CD4-positive, alpha-beta T cell treated with Interleukin-15 for 1 hour (primary cell): Measurements from ENCODE around the gene ASB18.

Experiments
- DNase-seq: peaks from one replicate; pipeline ENCODE4 v3.0.0-alpha.2; 2020

Gene ASB18

DNA sequence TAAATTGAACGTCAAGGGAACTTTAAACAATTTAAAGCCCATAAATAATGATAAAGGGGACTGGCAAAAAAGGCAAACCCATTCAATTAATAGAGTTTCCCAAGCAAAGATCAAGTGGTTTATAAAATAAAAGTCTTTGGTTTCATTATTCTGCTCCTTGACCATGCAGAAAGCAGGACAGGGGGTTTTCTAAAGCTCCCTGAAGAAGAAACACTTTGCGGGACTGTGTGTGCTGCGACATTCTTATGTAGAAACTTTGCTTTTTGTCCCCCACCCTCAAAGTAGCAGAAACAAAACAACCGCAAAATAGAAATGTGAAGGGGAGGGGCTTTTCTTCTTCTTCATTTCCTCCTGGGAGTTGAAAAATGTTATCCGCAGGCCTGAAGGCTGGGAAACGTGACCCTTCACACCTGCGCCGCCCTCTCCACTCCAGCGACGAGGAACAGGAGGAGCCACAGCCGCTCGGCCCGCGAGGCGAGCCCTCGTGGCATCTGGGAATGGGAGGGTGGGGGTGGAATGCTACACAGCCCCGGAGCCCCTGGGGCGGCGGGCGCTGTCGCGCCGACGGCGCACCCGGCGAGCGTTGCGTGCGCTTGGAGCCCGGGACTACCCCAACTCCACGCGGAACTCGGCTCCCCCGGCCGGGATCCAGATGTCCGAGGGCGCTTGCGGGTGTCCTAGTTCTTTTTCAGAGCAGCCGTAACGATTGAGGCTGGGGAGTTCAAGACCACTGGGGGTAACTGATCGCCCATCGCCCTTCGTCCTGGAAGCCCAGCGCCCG lies 91.8 kb downstream of the ASB18 start:
- DNase-seq: no peak

DNA sequence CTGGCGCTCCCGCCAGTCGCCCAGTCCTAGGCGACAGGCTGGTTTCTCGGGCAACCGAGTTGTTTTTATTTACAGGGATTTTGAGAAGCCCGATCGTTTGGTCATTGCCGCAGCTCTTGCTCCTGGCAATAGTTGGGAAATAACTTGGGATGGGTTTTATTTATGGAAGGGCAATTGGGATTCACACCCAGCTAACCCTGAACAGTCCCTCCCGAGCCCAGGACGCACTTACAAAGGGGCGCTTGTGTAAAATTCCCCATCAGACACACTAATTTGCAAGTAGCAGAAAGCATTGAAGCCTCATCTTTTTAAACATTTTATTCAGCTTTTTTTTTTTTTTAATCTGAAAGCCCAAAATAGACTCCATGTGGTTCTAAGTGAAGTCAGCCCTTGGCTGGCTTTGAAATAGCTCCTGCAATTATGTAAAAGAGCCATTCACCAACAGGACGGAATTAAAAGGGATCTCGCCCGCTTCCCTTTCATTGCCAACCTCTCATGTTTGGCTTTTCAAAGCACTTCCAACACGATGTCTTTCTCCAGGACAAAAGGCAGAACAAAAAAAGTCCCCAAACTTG lies 92.4 kb downstream of the ASB18 start:
- no peak for DNase-seq

DNA sequence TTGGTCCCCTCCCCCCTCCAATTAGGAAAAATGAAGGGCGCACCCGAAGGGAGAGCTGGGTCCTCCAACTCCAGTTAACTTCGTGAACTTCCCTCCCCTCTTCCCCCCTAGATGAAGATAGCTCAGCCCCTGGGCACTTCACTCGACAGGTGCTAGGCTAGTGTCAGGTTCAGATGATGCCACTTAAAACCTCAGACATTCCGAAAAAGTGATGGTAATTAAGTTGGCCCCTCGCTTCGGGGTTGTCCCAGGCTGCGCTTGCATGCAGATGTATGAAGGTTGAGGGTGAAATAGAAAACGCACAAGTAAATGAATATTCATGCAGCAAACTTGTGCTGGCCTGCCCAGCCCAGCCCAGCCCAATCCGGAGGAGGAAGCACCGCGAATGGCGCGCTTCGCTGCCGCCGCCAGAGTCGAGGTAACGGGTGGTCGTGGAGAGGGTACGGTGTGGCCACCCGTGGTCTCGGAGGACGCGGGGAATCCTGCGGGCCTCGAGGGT lies 93.0 kb downstream of the ASB18 start:
- no peak for DNase-seq

DNA sequence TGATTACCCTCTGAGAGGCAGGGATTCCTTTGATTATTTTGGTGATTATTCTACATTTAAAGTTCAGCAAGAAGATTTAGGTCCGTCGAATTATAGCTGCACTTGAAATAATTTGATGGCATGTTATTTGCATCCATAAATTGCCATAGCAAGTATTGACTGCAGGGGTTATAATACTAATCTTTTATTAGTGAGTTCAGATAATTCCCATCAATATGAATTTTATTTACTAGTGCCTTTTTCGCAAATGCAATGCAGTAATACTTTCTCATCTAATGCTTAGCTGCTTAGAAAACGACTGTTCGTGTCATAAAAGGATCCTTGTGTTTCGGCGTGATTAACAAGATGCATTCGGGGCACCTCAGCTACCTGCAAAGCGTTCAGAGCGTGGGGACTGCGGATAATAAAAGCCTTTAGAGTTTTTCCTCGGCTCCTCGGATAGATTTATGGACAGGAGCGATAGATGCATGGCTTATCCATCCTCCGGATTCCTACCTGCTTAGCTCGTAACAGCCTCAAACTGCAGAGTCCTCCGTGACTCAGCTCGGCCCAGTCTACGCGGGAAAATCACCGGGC lies 93.5 kb downstream of the ASB18 start:
- DNase-seq: no peak

DNA sequence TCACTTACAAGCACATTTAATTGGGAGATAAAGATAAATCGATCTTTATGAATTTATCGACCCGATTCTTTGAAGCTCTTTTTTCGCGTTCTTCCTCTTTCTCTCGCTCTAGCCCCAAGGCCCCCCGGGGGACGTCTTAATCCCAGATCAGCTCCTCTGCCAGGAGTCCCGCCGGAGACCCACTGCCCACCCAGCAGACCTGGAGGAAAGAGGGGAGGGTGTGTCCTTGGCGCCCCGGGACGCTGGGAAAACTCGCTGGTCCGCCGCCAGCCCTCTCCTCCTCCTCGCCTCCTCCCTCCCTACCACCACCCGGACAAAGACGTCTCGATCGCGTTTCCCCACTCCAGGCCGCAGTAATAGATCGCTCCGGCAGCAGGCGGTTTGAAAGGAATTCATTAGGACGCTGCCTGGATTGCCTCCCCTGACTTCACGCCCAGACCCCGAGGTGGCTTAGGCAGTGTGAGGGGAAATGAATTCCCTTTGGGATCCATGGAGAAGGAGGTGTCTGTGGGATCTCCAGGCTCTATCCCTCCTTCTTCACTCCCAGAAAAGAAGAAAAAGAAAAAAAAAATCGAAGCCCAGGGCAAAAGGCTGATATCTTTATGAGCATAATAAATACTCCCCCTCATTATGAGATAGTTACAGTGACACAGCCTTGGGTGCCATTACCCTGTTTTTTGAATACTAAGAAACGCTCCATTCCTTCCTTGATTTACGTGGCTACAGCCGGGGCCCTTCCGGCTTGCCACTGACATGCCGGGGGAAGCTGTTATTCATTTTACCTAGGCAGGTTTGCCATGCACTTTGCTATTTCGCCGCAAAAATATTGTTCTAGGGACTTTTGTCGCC lies 94.2 kb downstream of the ASB18 start:
- no peak for DNase-seq

DNA sequence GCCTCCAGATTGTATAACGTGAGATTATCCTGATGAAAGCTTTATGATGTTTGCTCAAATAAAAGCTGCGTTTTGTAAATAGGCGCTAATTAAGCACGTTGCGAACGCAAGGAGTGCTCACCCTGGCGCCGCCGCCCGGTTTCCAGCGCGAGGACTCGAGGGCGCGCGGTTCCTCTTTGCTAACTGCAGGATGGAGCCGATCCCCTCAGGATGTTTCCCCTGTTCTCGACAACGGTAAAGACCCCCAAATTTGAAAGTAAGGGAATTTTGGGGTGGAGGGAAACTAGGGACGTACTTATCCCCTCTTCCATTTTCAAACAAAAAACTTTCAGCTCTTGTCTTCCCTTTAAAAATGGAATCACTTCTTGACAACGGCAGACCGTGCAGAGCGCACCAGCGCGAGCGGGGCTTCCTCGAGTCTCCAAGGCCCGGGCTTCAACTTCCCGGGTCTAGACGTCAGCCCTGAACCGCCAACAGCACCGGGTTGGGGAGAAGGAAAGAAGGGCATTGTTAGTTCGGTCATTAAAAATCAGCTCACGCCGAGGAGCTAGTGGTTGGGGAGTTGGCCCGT lies 95.0 kb downstream of the ASB18 start:
- DNase-seq: no peak

DNA sequence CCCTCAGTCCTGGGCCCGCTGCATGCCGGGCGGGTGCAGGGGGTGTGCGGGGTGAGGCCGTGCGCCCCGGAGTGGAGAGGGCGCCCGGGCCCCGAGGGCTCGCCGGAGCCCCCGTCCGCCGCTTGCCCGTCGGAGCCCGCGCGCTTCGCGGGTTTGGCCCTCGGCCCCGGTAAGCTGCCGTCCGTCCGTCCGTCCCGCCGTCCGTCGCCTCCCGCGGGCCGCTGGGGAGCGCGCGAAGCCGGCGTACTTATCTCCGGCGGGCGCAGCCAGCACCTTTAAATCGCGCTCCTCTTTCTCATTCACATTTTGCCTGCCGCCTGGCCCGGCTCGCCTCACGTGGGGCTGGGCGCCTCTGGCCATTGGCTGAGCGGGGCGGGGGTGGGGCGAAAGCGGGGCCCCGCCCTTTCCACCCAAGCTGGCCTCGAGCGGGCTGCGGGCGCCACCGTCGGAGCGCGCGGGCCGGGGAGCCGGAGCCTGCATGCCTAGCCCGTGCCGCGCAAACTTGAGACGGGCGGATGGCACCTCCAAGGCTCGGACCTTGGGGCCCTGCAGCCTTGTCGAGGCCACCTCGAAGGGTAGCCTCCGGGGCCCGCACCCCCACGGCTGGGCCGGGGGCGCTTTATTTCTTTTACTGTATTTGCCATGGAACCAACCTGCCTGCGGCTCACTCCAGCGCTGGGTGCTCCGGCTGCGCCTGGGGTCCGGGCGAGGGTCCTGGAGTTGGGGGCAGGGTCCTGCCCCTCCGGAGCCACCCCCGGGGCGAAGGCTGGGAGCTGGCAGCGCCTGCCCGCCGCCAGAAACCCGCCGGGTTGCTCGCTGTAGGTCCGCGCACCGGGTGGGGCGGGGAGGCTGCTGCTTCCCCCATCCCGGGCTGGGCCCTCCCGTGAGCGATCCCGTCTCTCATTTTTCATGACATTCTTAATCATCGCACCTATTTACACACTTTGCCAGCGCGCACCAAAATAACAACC lies 95.8 kb downstream of the ASB18 start, which contains the start of gene GBX2:
Gene GBX2, minus strand, starts transcription at position 277 of the 971 bp plus-strand sequence. CDS start 415 bp downstream, outside the sequence.
- no peak for DNase-seq

DNA sequence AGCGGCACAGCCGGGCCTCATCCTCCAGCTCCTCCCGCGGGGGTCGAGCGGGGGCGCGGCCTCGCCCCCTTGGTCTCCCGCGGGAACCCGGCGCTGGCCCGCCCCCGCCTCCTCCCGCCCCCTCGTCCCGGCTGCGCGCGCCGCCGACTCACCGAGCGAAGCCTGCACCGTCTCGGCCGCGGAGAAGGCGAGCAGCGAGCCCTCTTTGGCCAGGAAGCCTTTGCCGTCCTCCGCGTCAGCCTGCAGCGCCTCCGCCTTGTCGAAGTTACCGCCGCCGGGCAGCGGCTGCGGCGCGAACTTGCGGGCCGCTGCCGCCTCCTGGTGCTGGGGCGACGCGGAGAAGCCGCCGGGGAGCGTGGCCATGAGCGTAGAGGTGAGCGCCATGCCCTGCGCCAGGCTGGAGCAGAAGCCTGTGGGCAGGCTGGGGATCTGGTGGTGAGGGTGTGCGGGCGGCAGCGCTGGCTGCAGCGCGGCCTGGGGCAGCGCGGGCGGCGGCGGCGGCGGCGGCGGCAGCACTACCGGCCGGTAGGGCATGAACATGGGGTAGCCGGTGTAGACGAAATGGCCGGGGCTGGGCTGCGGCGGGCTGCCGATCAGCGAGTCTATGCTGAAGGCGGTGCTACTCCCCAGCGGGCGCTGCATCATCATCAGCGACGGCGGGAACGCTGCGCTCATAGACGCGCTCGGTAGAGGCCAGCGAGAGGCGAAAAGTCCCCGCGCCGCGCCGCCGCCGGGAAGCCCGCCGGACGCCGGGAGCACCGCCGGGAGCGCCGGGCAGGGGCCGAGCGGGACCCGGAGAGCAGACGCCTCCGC lies 96.7 kb downstream of the ASB18 start:
- DNase-seq: no peak

DNA sequence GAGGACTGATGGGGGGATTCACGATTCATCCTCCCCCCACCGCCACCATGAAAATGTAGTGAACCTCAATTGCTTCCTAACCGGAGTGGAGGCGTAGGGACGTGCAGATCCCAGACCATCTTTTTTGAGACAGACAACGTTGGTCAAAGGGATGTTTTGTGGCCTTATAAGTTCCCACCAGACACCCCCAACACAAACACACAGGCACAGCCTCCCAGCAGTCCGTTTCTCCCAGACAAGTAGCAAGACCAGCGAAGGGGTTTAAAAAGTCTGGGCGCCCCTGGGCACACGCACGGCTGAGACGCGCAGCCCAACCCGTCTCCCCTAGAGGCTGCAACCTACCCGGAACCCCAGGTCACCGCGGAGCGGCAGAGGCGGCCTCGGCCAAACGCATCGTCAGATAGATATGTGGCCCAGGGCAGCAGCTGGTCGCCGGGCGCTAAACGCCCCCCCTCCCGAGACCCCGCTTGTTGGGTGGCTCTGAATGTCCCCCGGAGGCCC lies 97.4 kb downstream of the ASB18 start:
- no peak for DNase-seq

DNA sequence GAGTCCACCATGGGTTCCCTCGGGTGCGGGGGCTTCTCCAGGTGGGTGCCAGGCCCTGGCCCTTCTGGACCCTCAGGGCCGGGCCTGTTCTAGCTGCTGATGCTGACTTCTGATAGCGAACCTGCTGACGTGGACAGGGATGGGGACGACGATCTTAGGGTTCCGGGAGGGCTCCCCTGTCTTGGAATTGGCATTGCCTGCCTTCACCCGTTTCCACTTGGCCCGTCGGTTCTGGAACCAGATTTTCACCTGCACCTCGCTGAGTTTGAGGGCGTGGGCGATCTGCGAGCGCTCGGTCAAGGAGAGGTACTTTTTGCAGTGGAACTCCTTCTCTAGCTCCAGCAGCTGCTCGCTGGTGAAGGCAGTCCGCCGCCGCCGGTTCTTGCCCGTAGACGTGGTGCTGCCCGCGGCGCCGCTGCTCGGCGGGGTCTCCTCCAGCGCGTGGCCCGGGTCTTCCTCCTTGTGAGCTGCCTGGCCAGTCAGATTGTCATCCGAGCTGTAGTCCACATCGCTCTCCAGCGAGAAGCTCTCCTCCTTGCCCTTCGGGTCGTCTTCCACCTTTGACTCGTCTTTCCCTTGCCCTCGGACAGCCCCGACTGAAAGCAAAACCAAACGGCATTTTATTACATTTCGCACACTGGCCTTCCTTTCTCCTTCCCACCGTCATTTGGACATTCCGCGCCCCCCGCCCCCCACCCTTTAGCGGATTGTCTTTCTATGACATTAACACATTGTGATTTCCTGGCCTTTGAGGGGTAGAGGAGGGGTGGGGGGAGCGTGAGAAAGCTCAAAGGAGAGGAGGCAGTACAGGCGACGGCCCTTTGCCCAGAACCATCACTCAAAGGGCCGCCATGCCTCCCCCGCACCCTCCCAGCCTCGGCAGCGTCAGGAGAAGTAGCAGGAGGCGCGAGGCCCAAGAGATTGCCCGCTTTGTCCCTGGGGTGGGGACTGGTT lies 98.1 kb downstream of the ASB18 start:
- no peak for DNase-seq

DNA sequence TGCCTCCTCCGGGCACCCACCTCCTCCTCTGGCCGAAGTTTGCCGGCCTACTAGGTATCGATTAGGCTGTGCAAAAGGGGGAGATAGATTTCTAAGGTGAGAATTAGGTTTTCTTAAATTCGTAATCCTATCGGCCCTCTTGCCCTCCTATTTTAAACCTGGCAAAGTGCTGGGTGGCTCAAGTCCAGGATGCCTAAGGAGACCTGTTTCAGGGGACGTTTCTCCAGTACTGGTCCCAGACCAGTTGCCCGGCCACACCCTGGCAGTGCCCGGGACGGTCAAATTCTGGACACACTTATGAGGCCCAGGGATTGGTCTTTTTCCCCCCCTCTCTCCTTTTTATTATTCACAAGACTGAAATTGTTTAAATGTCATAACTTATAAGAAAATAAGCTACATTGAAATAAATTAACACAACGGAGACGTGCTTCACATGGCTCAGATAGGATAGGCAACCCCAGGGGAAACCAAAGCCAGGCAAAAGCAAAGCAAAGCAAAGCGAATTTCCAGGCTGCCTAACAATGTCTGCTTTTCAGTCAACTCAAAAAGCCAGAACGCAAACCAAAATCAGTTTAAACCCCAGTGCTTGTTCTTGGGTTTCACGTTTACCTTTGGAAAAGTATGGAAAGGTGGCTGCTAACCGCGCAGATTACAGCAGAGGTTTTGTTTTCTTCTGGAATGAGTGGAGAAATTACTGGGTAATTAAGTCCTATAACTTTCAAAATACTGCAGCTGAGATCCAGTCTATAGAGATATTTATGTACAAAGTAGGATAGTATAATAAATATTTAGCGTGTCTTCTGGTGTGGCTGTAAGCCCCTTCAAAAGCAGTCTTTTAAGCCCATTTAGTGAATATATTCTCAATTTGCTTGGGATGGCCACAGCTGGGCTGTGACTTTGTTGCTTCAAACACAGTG lies 99.0 kb downstream of the ASB18 start:
- DNase-seq: no peak

DNA sequence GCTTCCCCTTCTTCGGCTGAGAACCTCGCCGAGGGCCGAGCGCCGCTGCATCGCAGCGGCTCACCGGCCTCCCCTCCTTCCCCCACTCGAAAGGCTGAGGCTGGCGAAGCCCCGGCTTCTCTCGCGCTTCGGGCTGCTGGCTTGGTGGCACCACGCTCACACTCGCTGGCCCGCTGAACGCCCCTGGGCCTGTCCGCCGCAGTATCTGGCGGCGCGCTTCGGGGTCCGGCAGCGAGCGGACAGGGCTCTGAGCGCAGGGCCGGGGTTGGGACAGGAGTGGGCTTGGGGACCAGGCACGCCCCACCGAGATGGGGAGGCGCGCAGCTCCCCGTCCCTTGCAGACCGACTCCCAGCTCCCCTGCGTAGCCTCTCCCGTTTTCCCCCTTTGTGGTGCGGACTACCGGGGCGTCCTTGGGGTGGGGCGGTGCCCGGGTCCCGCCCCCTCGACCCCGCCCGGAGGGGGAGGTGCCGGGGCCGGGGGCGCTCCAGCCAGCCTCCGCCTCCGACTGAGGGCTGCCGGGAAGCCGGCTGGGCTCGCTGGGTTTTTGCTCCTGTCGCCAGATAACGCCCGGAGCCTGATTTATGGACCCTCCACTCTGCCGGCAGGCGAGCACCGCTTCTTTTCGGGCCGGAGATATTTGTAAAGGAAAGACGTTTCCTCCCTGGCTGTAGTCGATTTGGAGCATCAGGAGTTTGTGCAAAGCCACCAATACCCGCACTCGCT lies 99.8 kb downstream of the ASB18 start:
- DNase-seq: no peak

DNA sequence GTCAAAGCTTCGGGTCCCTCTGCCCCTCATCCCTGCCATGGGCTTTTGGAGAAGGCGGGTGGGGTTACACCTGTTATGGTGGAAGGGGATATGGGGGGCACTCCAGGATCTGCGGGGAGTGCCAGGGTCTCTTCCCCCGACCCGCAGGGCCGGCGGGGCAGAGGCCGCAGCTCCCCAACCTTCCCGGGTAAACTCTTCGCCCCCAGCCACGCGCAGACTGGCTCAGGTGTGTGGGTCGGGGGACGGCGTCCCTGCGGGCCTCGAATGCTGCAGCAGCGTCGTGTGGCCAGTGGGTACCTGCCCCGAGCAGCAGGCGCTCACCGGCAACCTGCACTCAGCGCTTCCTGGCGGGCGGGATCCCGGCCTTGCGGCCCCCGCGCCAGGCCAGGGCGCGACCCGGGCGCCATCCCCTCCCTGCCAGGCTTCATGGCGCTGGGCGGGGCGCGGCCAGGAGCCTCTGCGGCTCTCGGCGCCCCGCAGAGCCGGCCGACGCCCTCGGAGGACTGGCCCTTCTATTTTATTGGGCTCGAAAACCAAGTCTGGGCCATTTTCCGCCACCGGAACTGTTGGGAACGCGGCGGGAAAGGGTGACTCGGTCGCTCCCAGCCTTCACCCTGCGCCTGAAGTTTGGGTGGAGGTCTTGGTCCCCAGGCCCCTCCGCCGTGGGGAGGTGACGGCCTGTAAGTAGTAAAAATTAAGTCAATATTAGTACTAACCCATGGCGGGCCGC lies 100.6 kb downstream of the ASB18 start:
- DNase-seq: no peak

DNA sequence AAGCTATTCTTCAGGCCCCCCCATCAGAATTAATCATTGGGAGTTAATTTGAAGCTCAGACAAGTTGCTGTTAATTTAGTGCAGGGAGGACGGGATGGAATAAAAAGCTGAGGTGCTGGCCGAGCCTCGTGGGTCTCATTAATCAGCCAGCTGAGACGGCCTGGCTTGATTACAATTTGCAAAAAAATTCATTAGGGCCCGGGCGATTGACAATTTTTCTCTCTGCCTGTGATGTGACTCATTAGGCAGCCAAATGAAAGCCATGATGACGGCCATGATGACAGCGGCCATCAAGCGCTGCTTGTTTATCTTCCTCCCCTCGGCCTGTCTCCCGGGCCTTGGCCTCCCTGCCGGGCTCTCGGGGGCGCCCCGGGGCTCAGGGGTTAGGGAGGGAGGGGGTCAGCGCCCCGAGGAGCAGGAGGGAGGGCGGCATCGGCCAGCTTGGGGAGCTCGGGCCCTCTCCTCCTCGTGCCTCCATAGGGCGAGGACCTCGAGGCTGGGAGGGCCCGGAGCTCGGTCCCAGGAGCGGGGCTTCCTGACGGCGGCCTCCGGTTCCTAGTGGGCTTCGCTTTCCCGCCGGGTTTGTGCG lies 101.2 kb downstream of the ASB18 start:
- no peak for DNase-seq

DNA sequence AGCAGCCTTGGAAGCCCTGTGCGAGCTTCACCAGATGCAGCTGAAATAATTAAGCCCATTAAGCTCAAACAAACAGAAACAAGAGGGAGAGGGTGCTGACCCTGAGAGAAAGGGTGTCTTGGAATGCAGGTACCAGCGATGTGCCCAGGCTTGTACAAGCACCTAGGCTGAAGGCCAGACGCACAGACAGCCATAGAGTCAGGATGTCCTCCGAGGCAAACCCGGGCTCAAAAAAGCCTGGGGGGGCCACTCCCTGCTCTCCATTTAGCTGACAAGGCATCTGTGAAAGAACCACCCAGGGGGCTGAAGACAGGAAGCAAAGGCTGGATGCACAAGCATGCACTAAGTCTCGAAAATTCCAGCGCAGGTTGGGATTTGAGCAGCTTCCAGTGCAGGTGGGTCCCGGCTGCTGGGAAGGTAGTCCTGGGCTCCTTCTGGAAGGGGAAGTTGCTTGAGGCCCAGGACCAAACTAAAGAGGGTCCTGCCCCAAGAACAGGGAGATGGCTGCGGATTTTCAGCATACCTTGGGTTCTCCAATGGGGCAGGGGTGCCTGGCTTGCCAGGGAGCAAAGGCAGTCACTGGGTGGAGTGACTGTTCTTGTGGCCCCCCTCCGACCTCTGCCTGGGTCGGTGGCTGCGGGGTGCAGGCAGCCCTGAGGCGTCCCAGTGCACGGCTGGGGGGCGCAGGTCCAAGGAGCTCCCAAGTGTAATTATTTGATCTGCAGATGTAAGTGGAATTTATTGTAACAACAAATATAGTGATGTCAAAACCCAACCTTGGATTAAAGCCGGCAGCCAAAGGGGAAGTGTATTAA lies 102.0 kb downstream of the ASB18 start:
- DNase-seq: no peak
